CD8-positive, alpha-beta memory T cell (primary cell): Measurements from ENCODE around the gene HSP90AB1. TPM values are rescaled to one million over a fixed set of nuclear protein-coding genes. Genes with fewer than 3 reads are reported as not detected.
A peak's percentile ranks its signal among the peaks of the same experiment; 100 is the strongest.

ENCODE experiments used
- CTCF ChIA-PET: fragments of 350-600 bp; sonication (Branson Sonifier 250); formaldehyde crosslinking; loops from one replicate; lab custom pipeline; 2021; ENCODE audit warnings: antibody characterized with exemption; lab: Charles Lee
- POLR2A ChIA-PET: fragments of 350-600 bp; sonication (Branson Sonifier 250); formaldehyde crosslinking; loops from one replicate; lab custom pipeline; 2021; ENCODE audit warnings: antibody characterized with exemption; lab: Charles Lee
- DNase-seq, 5 donors: peaks; one replicate each; pipeline versions ENCODE4 v3.0.0 to v3.0.0-alpha.2; 2020 to 2022; ENCODE audit warnings: mixed read lengths in 1 of 5
- H3K27ac ChIP-seq: one replicate; pipeline ENCODE4 v1.7.0; 2013; ENCODE audit warnings: low read depth, mild to moderate bottlenecking, low read length, moderate library complexity
- H3K27me3 ChIP-seq: 2 replicates; pipeline ENCODE4 v1.7.0; 2013; ENCODE audit warnings: low read length, mild to moderate bottlenecking; ENCODE audit not compliant: insufficient read depth, poor library complexity, severe bottlenecking
- H3K36me3 ChIP-seq: 2 replicates; pipeline ENCODE4 v1.7.0; 2013; ENCODE audit warnings: mild to moderate bottlenecking, low read length, moderate library complexity; ENCODE audit not compliant: insufficient read depth
- H3K4me1 ChIP-seq: 2 replicates; pipeline ENCODE4 v1.7.0; 2013; ENCODE audit warnings: mild to moderate bottlenecking, low read length, moderate library complexity; ENCODE audit not compliant: insufficient read depth
- H3K4me3 ChIP-seq: 2 replicates; pipeline ENCODE4 v1.7.0; 2013; ENCODE audit warnings: mild to moderate bottlenecking, low read length
- H3K9me3 ChIP-seq: 2 replicates; pipeline ENCODE4 v1.7.0; 2013; ENCODE audit warnings: mild to moderate bottlenecking, low read length
- H3K27ac Mint-ChIP-seq, 8 donors: one replicate each; pipeline ENCODE4 v1.8.0; 2020 to 2021; ENCODE audit warnings: mixed read lengths in 8 of 8, mild to moderate bottlenecking in 6 of 8, inconsistent platforms in 3 of 8, moderate library complexity in 3 of 8
- H3K27me3 Mint-ChIP-seq, 2 donors: one replicate each; pipeline ENCODE4 v1.8.0; 2020 to 2021; ENCODE audit warnings: mixed read lengths in 2 of 2, mild to moderate bottlenecking in 1 of 2, moderate library complexity in 1 of 2
- H3K36me3 Mint-ChIP-seq, 3 donors: one replicate each; pipeline ENCODE4 v1.8.0; 2020 to 2021; ENCODE audit warnings: mixed read lengths in 3 of 3, inconsistent platforms in 1 of 3, mild to moderate bottlenecking in 1 of 3
- H3K4me1 Mint-ChIP-seq, 3 donors: one replicate each; pipeline ENCODE4 v1.8.0; 2020 to 2021; ENCODE audit warnings: mixed read lengths in 3 of 3, inconsistent platforms in 1 of 3, mild to moderate bottlenecking in 1 of 3
- H3K4me3 Mint-ChIP-seq, 7 donors: one replicate each; pipeline ENCODE4 v1.8.0; 2020 to 2021; ENCODE audit warnings: mixed read lengths in 7 of 7, mild to moderate bottlenecking in 6 of 7, moderate library complexity in 4 of 7, inconsistent platforms in 2 of 7
- H3K9me3 Mint-ChIP-seq, 5 donors: one replicate each; pipeline ENCODE4 v1.8.0; 2020 to 2022; ENCODE audit warnings: mixed read lengths in 5 of 5, mild to moderate bottlenecking in 3 of 5, moderate library complexity in 2 of 5, inconsistent platforms in 1 of 5
- polyA plus RNA-seq: library from polyadenylated mRNA; unstranded; fragments of 300-500 nt; fragmentation: Illumina TruSeq; gene quantifications from one replicate; pipeline ENCODE4 v1.2.3, GENCODE V29; 2021
- total RNA-seq, 2 experiments: library from RNA; stranded (reverse); gene quantifications; one replicate each; pipeline ENCODE4 v1.2.3, GENCODE V29; 2021

Gene HSP90AB1
- total and polyA plus RNA-seq, 3 experiments from 2014 or later: 460 to 2,400 (median 2,387) TPM

- ChIA-PET POLR2A (no interaction called here), CTCF (no interaction called here)
- no peaks in the 10 kb centered on the region for H3K9me3 ChIP-seq
- no peaks in the 10 kb centered on the region for H3K4me1 ChIP-seq
- H3K27me3 ChIP-seq: peaks cover 45% of the 10 kb centered on the region
- no peaks in the 10 kb centered on the region for H3K9me3 Mint-ChIP-seq
- H3K27ac Mint-ChIP-seq: no peak overlapping the region
- no peak overlapping the region for H3K27ac ChIP-seq
- peaks cover 0 to 12% (median 9%) of the 10 kb centered on the region in 3 donors for H3K4me1 Mint-ChIP-seq
- no peak overlapping the region for H3K4me3 ChIP-seq
- H3K36me3 ChIP-seq: no peaks in the 10 kb centered on the region
- H3K4me3 Mint-ChIP-seq: peak overlapping the region in 1 of 7 donors; percentile 32
- H3K36me3 Mint-ChIP-seq: peaks cover 0 to 8% (median 0%) of the 10 kb centered on the region in 3 donors
- DNase-seq: no peak
- peaks cover 53 to 74% of the 10 kb centered on the region in 2 donors for H3K27me3 Mint-ChIP-seq
Measured at GRCh38 chr6:44275271-44275748, 28.4 kb downstream of the HSP90AB1 start.

- H3K4me3 ChIP-seq: no peak overlapping the region
- Mint-ChIP-seq H3K27me3 (peaks cover 52 to 79% of the 10 kb centered on the region in 2 donors), H3K9me3 (no peaks in the 10 kb centered on the region)
Measured at GRCh38 chr6:44275749-44276648, 29.1 kb downstream of the HSP90AB1 start.

GRCh38 chr6:44276667-44277640 is 30.1 kb downstream of the HSP90AB1 start:
- ChIA-PET CTCF (interaction anchor here (0.9 to 1.5 kb wide), 3 partner anchors 9 to 104 kb away, joined by 3 to 6 read pairs (median 3); no protein-coding TSS in a partner anchor), POLR2A (no interaction called here)
- H3K4me1 ChIP-seq: no peaks in the 10 kb centered on the region
- Mint-ChIP-seq H3K4me3 (peak overlapping the region in 4 of 7 donors; percentile 47 to 63 (median 50)), H3K27me3 (peaks cover 43 to 70% of the 10 kb centered on the region in 2 donors), H3K4me1 (peaks cover 0 to 6% (median 3%) of the 10 kb centered on the region in 3 donors), H3K9me3 (no peaks in the 10 kb centered on the region), H3K27ac (no peak overlapping the region), H3K36me3 (peaks cover 0 to 8% (median 0%) of the 10 kb centered on the region in 3 donors)
- H3K9me3 ChIP-seq: no peaks in the 10 kb centered on the region
- no peaks in the 10 kb centered on the region for H3K36me3 ChIP-seq
- DNase-seq: no peak
- no peak overlapping the region for H3K4me3 ChIP-seq
- H3K27ac ChIP-seq: no peak overlapping the region
- peaks cover 34% of the 10 kb centered on the region for H3K27me3 ChIP-seq

More at GRCh38 chr6:44275749-44276648, 29.1 kb downstream of the HSP90AB1 start:
- peaks cover 44% of the 10 kb centered on the region for H3K27me3 ChIP-seq
- peak in 1 of 5 donors; percentile 30 for DNase-seq
- no peaks in the 10 kb centered on the region for H3K4me1 ChIP-seq
- no peaks in the 10 kb centered on the region for H3K9me3 ChIP-seq
- Mint-ChIP-seq H3K4me1 (peaks cover 0 to 11% (median 8%) of the 10 kb centered on the region in 3 donors), H3K27ac (no peak overlapping the region), H3K36me3 (peaks cover 0 to 8% (median 0%) of the 10 kb centered on the region in 3 donors), H3K4me3 (peak overlapping the region in 1 of 7 donors; percentile 32)
- CTCF ChIA-PET: no interaction called here
- no peak overlapping the region for H3K27ac ChIP-seq
- POLR2A ChIA-PET: no interaction called here
- H3K36me3 ChIP-seq: no peaks in the 10 kb centered on the region

DNA sequence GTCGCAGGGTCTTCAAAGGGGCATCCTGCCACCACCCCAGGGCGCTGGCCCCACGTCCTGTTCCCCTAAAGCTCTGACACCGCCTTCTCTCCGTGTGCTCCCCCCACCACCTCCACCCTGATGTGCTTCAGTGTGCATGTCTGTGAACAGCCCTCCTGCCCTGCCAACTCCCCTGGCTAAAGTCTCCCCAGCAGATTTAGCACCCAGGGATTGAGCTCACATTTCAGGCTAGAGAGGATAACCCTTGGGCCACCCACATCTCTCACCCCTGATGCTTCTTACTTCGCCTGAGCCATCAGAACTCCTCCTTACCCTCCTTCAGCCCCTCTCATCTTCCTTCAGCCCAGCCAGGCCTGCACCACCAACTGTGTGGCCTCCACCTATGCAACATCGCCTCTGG is 30.9 kb downstream of the HSP90AB1 start:
- Mint-ChIP-seq H3K36me3 (peaks cover 0 to 5% (median 0%) of the 10 kb centered on the region in 3 donors), H3K9me3 (no peaks in the 10 kb centered on the region), H3K27me3 (peaks cover 40 to 65% of the 10 kb centered on the region in 2 donors), H3K27ac (no peak overlapping the region), H3K4me3 (peak overlapping the region in 1 of 7 donors; percentile 19), H3K4me1 (peaks cover 0 to 6% (median 3%) of the 10 kb centered on the region in 3 donors)
- H3K9me3 ChIP-seq: no peaks in the 10 kb centered on the region
- H3K4me3 ChIP-seq: no peak overlapping the region
- ChIA-PET CTCF (interaction anchor here (0.9 to 1.5 kb wide), 2 partner anchors 9 to 60 kb away, joined by 3 to 6 read pairs; no protein-coding TSS in a partner anchor), POLR2A (interaction anchor here (1.1 kb wide), 1 partner anchor 21 kb away, joined by 4 read pairs; no protein-coding TSS in a partner anchor)
- no peak overlapping the region for H3K27ac ChIP-seq
- H3K36me3 ChIP-seq: no peaks in the 10 kb centered on the region
- H3K27me3 ChIP-seq: peaks cover 26% of the 10 kb centered on the region
- DNase-seq: no peak
- H3K4me1 ChIP-seq: no peaks in the 10 kb centered on the region

DNA sequence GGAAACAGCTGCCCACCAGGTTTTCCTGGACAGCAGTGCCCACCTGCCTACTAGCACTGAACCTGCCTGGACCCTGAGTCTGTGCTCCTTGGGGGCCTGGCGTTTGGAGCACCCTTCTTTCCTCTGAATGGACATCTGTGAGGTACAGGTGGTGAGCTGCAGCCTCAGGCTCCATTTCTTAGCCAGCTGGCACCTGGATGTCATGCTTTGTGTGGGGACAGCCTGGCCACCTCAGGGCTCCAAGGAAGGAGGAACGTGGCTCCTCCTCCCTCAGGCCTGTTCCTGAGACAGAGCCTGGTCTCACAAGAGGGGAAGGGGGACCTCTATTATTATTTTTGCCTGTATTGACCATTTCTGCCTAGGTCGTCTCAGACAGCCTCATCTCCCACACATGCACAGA is 31.4 kb downstream of the HSP90AB1 start:
- Mint-ChIP-seq H3K4me3 (no peak overlapping the region), H3K36me3 (peaks cover 0 to 3% (median 0%) of the 10 kb centered on the region in 3 donors), H3K4me1 (peaks cover 0 to 6% (median 3%) of the 10 kb centered on the region in 3 donors), H3K9me3 (no peaks in the 10 kb centered on the region), H3K27ac (no peak overlapping the region), H3K27me3 (peaks cover 37 to 63% of the 10 kb centered on the region in 2 donors)
- CTCF ChIA-PET: interaction anchor here (0.9 to 1.5 kb wide), 2 partner anchors 10 to 60 kb away, joined by 3 to 6 read pairs; no protein-coding TSS in a partner anchor
- no peak overlapping the region for H3K4me3 ChIP-seq
- H3K9me3 ChIP-seq: no peaks in the 10 kb centered on the region
- peaks cover 21% of the 10 kb centered on the region for H3K27me3 ChIP-seq
- no peaks in the 10 kb centered on the region for H3K36me3 ChIP-seq
- no peaks in the 10 kb centered on the region for H3K4me1 ChIP-seq
- H3K27ac ChIP-seq: no peak overlapping the region
- no peak for DNase-seq
- POLR2A ChIA-PET: interaction anchor here (1.1 kb wide), 1 partner anchor 22 kb away, joined by 4 read pairs; no protein-coding TSS in a partner anchor

- H3K36me3 Mint-ChIP-seq: peaks cover 0 to 3% (median 0%) of the 10 kb centered on the region in 3 donors
- CTCF ChIA-PET: interaction anchor here (0.6 kb wide), 1 partner anchor 626 kb away, joined by 3 read pairs; no protein-coding TSS in a partner anchor
- POLR2A ChIA-PET: interaction anchor here (1.1 kb wide), 1 partner anchor 22 kb away, joined by 4 read pairs; no protein-coding TSS in a partner anchor
Measured at GRCh38 chr6:44278774-44279697, 32.1 kb downstream of the HSP90AB1 start.

More at GRCh38 chr6:44278774-44279697, 32.1 kb downstream of the HSP90AB1 start:
- Mint-ChIP-seq H3K9me3 (no peaks in the 10 kb centered on the region), H3K27me3 (peaks cover 39 to 64% of the 10 kb centered on the region in 2 donors), H3K27ac (no peak overlapping the region), H3K4me1 (peaks cover 0 to 6% (median 3%) of the 10 kb centered on the region in 3 donors), H3K4me3 (peak overlapping the region in 1 of 7 donors; percentile 9)
- Histone ChIP-seq H3K27me3 (peaks cover 14% of the 10 kb centered on the region), H3K36me3 (no peaks in the 10 kb centered on the region), H3K9me3 (no peaks in the 10 kb centered on the region), H3K4me1 (no peaks in the 10 kb centered on the region), H3K4me3 (no peak overlapping the region), H3K27ac (no peak overlapping the region)
- no peak for DNase-seq
